Measurements from ENCODE around the gene DNER.
A peak's percentile ranks its signal among the peaks of the same experiment; 100 is the strongest.
"Not testable (repeated sequence)": the region's sequence is repeated elsewhere in the genome, so short reads cannot be mapped to it uniquely, and the experiment has no call there.

DNER gene

GRCh38 chr2:229714080-229714735 lies at the start of gene DNER:
TSS of gene DNER (minus strand) at chr2:229714555. CDS start at chr2:229714423, 132 bp downstream.
- no peak for DNase-seq

DNA sequence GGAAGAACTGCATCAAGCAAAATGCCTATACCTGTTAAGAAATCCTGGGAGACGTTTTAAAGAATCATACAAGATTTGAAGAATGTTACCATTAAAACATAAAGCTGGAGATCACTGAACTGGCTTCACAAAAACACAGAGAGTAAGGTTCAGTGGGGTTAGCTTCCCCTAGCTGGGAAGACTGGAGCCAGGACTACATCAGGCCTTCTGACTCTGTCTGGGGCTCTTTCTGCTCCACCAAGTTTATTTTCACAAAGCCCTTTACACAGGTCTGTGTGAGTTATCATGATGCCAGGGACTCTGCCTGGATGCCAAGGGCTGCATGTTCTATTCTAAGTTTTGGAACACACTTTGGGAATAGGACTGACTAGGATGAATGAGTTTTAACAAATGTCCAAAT lies 47.3 kb upstream of the DNER start:
- no peak for DNase-seq

DNA sequence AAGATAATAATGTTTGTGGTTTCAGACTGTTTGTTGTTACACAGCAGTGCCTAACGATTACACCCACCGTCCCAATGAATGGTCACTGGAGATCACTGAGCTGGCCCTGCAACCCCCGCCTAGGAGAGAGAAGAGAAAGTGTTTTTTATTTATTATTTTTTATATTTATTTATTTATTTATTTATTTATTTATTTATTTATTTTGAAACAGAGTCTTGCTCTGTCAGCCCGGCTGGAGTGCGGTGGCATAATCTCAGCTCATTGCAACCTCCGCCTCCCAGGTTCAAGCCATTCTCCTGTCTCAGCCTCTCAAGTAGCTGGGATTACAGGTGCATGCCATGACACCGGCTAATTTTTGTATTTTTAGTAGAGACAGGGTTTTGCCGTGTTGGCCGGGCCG lies 43.1 kb upstream of the DNER start:
- DNase-seq: not testable (repeated sequence)

DNA sequence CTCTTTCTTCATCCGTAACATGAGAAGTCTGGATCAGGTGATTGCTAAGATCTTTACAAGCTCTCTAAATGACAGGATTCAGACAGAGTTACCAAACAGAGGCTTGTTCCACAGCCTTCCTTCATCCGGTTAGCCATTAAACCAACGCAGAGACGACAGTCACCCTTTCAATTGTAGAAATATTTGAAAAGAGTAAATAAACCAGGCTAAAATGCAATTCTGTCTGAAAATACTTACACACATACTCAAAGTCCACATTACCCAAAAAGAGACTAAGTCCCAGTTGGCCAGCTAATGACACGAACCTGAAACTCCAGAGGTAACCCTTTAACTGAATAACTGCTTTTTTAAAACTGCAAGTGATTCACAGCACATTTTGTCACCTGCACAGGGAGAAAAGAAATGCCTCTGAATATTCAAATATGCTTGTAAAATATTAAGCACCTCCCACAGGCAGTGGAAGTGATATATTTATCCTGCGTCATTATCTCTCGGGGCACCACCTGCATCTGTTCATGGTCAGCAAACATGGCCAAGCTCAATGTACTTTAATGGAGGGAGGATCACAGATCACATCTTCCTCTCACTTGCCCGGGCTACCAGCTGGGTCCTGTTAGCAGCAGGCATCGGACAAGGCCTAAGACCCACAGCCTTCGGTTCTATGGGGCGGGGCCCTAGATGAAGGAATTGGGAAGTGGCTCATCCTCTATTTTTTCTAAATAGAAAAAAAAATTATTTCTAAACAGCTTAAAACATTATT lies 38.8 kb upstream of the DNER start:
- DNase-seq: no peak

GRCh38 chr2:229749779-229750178 lies 35.4 kb upstream of the DNER start:
- peak; percentile 47 for DNase-seq

DNA sequence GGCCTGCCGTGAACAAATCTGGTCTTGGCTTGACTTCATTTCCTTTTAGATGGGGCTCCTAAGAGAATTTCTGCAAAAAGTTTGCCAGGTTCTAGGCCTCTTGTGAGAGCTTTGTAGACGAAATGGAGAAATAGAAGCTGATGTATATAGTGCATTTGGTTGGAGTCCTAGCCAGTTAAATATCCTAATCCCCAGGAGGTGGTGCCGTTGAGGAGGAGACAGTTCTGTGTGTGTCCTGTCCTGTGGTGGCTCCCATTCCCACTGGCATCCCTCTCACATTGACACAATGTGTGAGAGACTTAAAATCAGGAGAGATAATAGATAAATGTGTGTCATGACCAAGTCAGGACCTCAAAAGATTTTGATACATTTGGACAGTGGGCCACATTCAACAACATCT lies 34.6 kb upstream of the DNER start:
- DNase-seq: no peak

DNA sequence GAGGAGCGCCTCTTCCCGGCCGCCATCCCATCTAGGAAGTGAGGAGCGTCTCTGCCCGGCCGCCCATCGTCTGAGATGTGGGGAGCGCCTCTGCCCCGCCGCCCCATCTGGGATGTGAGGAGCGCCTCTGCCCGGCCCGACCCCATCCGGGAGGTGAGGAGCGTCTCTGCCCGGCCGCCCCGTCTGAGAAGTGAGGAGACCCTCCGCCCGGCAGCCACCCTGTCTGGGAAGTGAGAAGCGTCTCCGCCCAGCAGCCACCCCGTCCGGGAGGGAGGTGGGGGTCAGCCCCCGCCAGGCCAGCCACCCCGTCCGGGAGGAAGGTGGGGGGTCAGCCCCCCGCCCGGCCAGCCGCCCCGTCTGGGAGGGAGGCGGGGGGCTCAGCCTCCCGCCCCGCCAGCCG lies 28.3 kb upstream of the DNER start:
- not testable (repeated sequence) for DNase-seq

GRCh38 chr2:229740279-229740678 lies 25.9 kb upstream of the DNER start:
- DNase-seq: no peak

DNA sequence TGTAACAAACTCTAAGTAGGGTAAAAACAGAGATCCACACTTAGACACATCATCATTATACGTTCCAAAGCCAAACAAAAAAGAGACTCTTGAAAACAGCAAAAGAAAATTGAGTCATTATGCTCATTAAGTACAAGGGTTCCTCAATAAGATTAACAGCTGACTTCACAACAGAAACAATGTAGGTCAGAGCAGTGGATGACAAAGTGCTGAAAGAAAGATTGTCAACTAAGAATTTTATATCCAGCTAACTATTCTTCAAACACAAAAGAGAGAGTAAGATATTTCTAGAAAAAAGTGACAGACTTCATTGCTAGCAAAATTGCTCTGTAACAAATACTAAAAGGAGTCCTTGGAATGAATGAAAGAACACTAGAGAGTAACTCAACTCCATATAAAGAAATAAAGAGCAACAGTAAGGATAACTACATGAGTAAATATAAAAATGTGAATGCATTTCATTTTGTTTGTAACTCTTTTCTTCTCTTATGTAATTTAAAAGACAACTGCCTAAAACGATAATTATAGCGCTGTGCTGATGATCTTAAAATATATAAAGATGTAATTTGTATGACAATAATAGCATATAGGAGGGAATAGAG lies 23.8 kb upstream of the DNER start:
- no peak for DNase-seq

GRCh38 chr2:229734410-229734809 lies 20.1 kb upstream of the DNER start:
- DNase-seq: no peak

- no peak for DNase-seq
Observed at GRCh38 chr2:229733611-229734245, 19.4 kb upstream of the DNER start.

DNA sequence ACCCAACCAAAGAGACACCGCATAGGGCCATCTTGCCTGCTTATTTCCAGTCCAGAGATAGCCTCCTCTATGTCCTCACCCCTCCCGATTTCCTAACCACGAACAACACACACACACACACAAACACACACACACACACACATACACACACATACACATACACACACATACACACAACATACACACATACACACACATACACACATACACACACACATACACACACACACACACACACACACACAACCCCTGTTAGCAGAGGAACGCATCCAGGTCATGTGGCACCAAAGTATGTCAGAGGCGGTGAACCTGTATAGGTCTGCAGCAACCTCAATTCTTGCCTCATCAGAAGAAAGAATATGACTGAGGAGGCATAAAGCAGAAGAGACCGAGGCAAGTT lies 18.5 kb upstream of the DNER start:
- DNase-seq: no peak

DNA sequence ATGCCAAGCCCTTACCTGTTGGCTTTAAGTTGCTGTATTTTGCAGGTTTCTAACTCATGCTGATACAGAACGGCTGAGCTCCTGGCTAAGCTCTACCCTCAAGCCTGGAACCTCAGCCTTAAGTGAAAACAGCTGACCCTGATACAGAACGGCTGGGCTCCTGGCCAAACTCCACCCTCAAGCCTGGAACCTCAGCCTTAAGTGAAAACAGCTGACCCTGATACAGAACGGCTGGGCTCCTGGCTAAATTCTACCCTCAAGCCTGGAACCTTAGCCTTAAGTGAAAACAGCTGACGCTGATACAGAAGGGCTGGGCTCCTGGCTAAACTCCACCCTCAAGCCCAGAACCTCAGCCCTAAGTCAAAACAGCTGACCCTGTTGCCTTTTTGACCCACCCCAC lies 17.6 kb upstream of the DNER start:
- no peak for DNase-seq

DNA sequence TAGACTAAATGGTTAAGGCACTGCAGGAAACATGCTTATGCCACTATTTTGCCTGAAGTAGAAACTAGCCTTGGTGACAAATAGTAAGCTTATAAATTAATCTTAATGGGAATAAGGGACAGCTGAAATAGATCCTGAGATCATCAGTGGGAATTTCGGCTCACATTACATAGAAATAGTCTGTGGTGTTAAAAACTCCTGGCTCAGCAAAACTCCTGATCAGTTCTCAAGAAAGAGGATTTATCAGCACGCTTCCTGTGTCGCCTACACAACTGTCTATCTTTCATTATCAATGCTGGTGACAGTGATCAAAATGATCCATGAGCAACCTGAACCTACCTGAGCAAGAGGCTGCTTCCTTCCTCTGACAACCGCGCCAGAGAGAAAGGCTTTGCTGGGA lies 17.0 kb upstream of the DNER start:
- DNase-seq: no peak

- peak; percentile 15 for DNase-seq
Observed at GRCh38 chr2:229728370-229728769, 14.0 kb upstream of the DNER start.

- DNase-seq: no peak
Observed at GRCh38 chr2:229726643-229727042, 12.3 kb upstream of the DNER start.

DNA sequence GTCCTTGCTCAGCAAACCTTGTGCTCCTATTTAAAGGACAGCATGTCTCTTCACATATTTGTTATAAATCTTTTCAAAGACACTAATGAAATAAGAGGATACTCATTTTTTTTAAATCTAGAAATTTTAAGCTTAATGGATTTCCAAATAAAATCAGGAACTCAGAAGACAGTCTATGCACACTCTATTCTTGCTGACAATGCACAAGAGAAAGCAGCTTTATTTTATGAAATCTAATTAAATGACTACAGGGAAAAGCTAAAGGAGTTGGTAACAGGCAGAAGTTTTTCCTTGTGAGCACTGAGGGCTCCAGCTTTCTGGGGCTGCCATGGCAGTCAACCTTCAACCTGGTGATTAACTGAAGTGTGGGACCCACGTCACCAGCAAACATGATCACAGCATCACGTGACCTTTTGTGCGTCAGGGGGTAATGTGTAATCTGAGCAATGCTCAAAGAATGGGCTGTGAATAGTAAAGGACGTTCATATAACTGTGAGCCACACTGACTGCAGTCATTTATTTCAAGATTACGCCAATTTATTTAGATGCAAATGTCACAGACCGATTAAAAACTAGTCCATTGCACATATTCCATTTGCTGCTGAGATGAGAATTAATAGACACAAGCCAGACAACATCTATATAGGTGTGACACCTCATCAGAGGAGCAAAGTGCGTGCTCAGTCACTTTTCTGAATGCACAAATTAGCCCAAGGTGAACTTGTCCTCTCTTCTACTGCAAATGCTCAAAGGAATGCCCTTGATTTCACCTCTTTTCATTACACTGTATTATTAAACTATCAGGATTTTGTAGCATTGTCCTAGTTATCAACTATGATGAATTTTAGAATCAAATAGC lies 11.6 kb upstream of the DNER start:
- DNase-seq: no peak

DNA sequence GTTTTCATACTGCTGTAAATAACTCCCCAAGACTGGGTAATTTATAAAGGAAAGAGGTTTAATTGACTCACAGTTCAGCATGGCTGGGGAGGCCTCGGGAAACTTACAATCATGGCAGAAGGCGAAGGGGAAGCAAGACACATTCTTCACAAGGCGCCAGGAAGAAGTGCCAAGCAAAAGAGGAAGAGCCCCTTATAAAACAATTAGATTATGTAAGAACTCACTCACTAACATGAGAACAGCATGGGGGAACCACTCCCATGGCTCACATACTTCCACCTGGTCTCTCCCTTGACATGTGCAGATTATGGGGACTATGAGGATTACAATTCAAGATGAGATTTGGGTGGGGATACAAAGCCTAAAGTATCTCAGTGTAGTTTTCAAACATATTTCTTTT lies 8.8 kb upstream of the DNER start:
- peak; percentile 26 for DNase-seq

GRCh38 chr2:229719926-229720647 lies 5.7 kb upstream of the DNER start:
- DNase-seq: no peak

- no peak for DNase-seq
Observed at GRCh38 chr2:229718057-229718456, 3.7 kb upstream of the DNER start.

- peak; percentile 23 for DNase-seq
Observed at GRCh38 chr2:229715895-229716507, 1.6 kb upstream of the DNER start.

All from inflammatory macrophage treated with lipopolysaccharide for 4 hours (primary cell).